Subcutaneous abdominal adipose tissue (tissue), 5 donors: Measurements from ENCODE around the gene C12orf60.
A peak's percentile ranks its signal among the peaks of the same experiment; 100 is the strongest.

Source experiments
- H3K27ac ChIP-seq: one replicate; pipeline ENCODE4 v1.7.0; 2013; ENCODE audit warnings: low read depth, mild to moderate bottlenecking, inconsistent platforms, low read length, moderate library complexity
- H3K27me3 ChIP-seq, 5 donors: one replicate each; pipeline ENCODE4 v1.7.0; 2013; ENCODE audit warnings: low read length in 5 of 5, inconsistent platforms in 1 of 5; ENCODE audit not compliant: control insufficient read depth in 5 of 5, insufficient read depth in 4 of 5
- H3K36me3 ChIP-seq, 5 donors: one replicate each; pipeline ENCODE4 v1.7.0; 2013; ENCODE audit warnings: low read length in 5 of 5; ENCODE audit not compliant: control insufficient read depth in 5 of 5, insufficient read depth in 5 of 5
- H3K4me1 ChIP-seq, 5 donors: one replicate each; pipeline ENCODE4 v1.7.0; 2013; ENCODE audit warnings: low read length in 5 of 5, mild to moderate bottlenecking in 3 of 5, moderate library complexity in 1 of 5; ENCODE audit not compliant: control insufficient read depth in 5 of 5, insufficient read depth in 5 of 5
- H3K4me3 ChIP-seq, 5 donors: one replicate each; pipeline ENCODE4 v1.7.0; 2013; ENCODE audit warnings: low read length in 5 of 5, low read depth in 1 of 5
- H3K9ac ChIP-seq, 5 donors: one replicate each; pipeline ENCODE4 v1.7.0; 2013; ENCODE audit warnings: low read length in 5 of 5, mild to moderate bottlenecking in 4 of 5, moderate library complexity in 3 of 5
- H3K9me3 ChIP-seq, 5 donors: one replicate each; pipeline ENCODE4 v1.7.0; 2013; ENCODE audit warnings: low read length in 5 of 5; ENCODE audit not compliant: control insufficient read depth in 5 of 5
- donor health status: healthy.
- donor health status: healthy.
- donor health status: healthy.
- donor health status: healthy.
- donor health status: healthy.

Gene C12orf60

DNA sequence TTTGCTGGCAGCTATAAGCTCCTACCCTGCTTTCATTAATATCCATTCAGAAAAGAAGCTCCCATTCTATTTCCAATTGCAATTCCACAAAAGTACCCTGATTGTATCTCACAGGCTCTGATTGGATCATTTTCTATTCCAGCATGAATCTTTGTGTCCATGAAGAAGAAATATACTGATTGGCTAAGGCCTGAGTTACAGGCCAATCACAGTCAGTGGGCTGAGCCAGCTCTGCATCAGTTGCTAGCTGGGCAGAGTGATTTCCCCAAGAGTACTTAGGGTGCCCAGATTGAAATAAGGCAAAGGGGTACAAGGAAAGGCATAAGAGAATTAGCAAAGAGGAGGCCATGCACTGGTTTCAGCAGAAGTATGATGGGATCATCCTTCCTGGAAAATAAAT lies 25.4 kb downstream of the C12orf60 start:
- Histone ChIP-seq H3K9me3 (no peaks in the 10 kb centered on the region), H3K27me3 (no peaks in the 10 kb centered on the region), H3K4me3 (no peak overlapping the region)

DNA sequence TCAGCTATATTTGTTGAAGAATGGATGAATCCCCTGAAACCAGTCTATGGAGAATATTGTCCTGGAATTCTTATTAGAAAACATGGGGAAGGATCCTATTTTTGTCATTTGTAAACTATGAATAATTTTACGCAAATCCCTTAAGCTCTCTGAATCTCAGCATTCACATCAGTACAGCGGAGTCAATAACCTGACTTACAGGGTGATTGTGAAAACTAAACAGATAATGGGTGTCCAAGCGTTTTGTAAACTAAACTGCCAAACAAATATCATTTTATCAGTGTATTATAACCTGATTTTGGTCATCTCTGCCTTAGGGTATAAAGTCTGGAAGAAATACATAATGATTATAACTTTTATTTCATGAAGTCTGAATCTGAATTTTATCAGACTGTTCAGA lies 29.9 kb downstream of the C12orf60 start:
- Histone ChIP-seq H3K36me3 (no peaks in the 10 kb centered on the region), H3K9me3 (no peaks in the 10 kb centered on the region), H3K27ac (no peak overlapping the region), H3K4me3 (no peak overlapping the region), H3K4me1 (peaks cover 0 to 14% (median 5%) of the 10 kb centered on the region in 5 donors), H3K27me3 (no peaks in the 10 kb centered on the region), H3K9ac (no peak overlapping the region)

More for the DNA sequence above, 25.4 kb downstream of the C12orf60 start:
- no peaks in the 10 kb centered on the region for H3K36me3 ChIP-seq
- H3K9ac ChIP-seq = no peak overlapping the region
- H3K4me1 ChIP-seq = peaks cover 0 to 6% (median 0%) of the 10 kb centered on the region in 5 donors
- no peak overlapping the region for H3K27ac ChIP-seq

DNA sequence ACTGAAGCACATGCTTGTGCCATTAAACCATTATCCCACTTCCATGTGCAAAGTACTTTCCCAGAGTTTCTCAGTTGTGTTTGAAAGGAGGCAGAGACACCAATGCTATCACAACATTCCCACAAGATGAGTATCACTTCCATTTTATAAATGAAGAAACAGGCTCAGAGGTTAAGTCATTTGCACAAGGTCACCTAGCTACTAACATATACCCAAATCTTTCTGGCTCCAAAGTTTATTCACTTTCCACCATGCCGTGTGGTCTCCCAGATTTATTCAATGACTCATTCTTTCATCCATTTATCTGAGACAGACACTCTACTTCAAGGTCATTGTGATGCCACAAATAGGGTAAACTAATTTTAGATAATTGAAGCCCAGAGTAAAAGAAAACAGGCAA lies 30.5 kb downstream of the C12orf60 start:
- Histone ChIP-seq H3K4me1 (peaks cover 0 to 18% (median 6%) of the 10 kb centered on the region in 5 donors), H3K9ac (no peak overlapping the region), H3K4me3 (no peak overlapping the region), H3K36me3 (no peaks in the 10 kb centered on the region), H3K27me3 (no peaks in the 10 kb centered on the region), H3K27ac (no peak overlapping the region), H3K9me3 (no peaks in the 10 kb centered on the region)

DNA sequence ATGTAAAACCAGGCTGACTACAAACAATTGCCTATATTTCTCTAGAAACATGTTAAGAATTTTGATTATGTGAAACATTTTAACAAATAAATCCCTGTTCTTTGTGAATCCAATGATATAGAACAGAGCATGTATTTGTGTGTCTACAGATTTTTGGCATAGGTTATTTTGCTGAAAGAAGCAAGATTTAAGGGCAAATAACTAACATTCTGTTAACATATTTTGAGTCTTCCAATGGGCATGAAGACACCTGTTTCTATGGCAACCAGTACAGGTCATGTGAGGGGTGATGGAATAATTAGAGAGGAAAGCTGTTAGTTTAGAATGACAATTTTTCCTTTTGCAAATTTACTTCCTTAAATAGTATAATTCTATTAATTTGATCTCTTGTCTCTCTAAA lies 31.0 kb downstream of the C12orf60 start:
- H3K9me3 ChIP-seq = peaks cover 0 to 2% (median 0%) of the 10 kb centered on the region in 5 donors
- H3K9ac ChIP-seq = no peak overlapping the region
- H3K27me3 ChIP-seq = no peaks in the 10 kb centered on the region
- H3K4me1 ChIP-seq = peaks cover 0 to 18% (median 6%) of the 10 kb centered on the region in 5 donors
- H3K27ac ChIP-seq = no peak overlapping the region
- H3K4me3 ChIP-seq = no peak overlapping the region
- no peaks in the 10 kb centered on the region for H3K36me3 ChIP-seq

DNA sequence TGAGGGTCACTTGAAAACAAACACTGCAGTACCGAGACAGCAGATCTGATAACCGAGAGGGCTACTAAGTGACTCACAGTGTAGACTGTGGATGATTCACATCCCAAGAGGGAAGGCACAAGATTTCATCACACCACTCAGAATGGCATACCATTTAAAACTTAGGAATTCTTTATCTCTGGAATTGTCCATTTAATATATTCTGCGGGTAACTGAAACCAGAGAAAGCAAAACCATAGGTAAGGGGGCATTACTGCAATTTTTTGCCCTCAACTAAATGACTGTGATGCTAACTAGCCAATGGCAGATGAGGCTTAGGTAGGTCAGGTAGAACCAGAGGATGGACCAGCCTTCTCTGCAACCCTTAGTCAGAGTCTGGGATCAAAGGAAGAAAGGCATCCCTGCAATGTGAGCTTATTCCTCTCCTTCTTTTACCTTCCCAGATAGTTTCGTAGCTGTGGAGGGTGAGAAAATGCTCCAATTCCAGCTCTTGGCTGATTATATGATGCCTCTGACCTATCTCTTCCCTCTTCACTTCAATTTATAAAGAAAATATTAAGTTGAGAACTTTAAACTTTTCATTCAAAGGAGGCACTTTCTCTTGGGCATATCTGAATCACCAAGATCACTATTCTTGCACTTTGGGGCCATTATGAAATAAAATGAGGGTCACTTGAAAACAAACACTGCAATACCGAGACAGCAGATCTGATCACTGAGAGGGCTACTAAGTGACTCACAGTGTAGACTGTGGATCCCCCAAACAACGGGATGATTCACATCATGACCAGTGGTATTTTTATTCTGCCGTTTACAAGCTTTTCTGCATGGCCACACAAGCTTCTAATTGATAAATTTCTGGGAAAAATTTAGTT lies 33.1 kb downstream of the C12orf60 start:
- Histone ChIP-seq H3K27ac (no peak overlapping the region), H3K4me3 (no peak overlapping the region), H3K27me3 (no peaks in the 10 kb centered on the region), H3K9me3 (peaks cover 0 to 3% (median 0%) of the 10 kb centered on the region in 5 donors), H3K4me1 (peaks cover 2 to 22% (median 9%) of the 10 kb centered on the region in 5 donors), H3K36me3 (no peaks in the 10 kb centered on the region), H3K9ac (no peak overlapping the region)

DNA sequence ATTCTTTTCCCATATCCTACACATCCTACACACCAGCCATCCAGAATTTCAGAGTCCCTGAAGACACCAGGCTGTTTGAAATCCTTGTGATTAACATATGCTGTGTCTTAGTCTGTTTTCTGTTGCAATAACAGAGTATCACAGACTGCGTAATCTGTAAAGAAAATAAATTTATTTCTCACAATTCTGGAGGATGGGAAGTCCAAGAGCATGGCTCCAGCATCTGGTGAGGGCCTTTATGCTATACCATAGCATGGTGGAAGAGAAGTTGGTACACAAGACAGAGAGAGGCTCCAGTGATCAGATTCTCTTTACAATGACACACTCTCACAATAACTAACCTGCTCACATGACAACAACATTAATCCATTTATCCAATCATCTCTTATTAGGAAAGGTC lies 35.8 kb downstream of the C12orf60 start:
- Histone ChIP-seq H3K9me3 (peaks cover 0 to 3% (median 0%) of the 10 kb centered on the region in 5 donors), H3K27ac (no peak overlapping the region), H3K4me1 (peaks cover 7 to 41% (median 28%) of the 10 kb centered on the region in 5 donors), H3K4me3 (no peak overlapping the region), H3K27me3 (no peaks in the 10 kb centered on the region), H3K9ac (no peak overlapping the region), H3K36me3 (no peaks in the 10 kb centered on the region)

DNA sequence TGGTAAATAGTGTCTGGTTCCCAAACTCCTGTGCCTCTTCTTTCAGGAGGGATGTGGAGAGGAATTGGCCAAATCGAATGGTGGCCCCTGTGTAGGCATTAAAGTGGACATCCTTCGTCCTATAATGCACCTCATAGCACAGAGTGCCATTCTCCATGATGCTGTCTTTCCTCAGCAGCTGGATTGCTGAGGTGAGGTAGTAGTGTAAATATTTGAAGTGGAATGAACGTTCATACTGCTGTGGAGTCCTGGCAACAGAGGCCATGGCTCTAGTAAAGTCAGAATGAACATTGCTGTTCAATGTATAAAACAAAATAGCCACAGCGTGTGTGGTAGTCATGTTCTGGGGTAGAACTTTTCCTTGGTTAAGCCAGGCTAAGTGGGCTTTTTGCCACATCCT lies 37.1 kb downstream of the C12orf60 start:
- H3K4me3 ChIP-seq = no peak overlapping the region
- H3K27ac ChIP-seq = no peak overlapping the region

DNA sequence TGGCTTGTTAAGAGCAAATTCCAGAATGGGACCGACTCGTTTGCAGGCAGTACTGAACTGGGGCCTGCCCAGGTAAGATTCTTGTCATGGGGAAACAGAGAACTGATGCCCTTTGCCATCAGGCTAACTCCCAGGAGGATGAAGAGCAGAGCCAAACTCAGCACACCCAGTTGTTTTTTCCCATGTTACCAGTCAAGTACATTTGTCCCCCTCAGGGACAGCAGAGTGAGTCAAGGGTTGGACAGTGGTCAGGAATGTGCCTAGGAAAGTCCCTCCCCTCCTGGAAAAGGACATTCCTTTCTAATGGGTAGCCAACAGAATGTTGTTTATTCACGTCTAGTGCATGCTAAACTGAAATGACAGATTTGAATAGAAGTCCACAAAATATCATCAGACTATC lies 38.3 kb downstream of the C12orf60 start:
- peak overlapping the region in 1 of 5 donors; percentile 35 for H3K9ac ChIP-seq
- H3K27me3 ChIP-seq = no peaks in the 10 kb centered on the region
- peak overlapping the region; percentile 63 for H3K27ac ChIP-seq
- peak overlapping the region in 2 of 5 donors; percentile 6 to 18 for H3K4me3 ChIP-seq
- no peaks in the 10 kb centered on the region for H3K36me3 ChIP-seq
- peaks cover 0 to 3% (median 0%) of the 10 kb centered on the region in 5 donors for H3K9me3 ChIP-seq
- H3K4me1 ChIP-seq = peaks cover 7 to 41% (median 31%) of the 10 kb centered on the region in 5 donors

More for the DNA sequence above, 37.1 kb downstream of the C12orf60 start:
- peaks cover 0 to 3% (median 0%) of the 10 kb centered on the region in 5 donors for H3K9me3 ChIP-seq
- no peak overlapping the region for H3K9ac ChIP-seq
- H3K36me3 ChIP-seq = no peaks in the 10 kb centered on the region
- H3K27me3 ChIP-seq = no peaks in the 10 kb centered on the region
- peaks cover 7 to 41% (median 30%) of the 10 kb centered on the region in 5 donors for H3K4me1 ChIP-seq

DNA sequence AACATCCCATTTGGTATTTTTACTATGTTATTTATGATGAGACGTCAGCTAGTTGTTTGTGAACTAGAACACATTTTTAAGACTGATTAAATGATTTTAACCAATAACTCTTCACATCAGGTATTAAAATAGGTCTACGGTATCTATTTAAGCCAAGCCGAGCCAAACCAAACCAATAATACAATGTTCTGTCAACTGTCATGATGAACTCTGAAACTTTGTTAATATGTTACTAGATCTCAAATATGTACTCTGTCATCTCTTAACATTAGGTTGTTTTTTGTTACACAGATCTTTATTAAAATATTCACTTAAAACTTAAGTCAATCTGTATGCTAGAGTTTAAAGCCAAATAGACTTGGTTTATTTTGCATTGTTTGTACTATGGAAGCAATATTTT lies 38.8 kb downstream of the C12orf60 start:
- Histone ChIP-seq H3K4me1 (peaks cover 7 to 43% (median 37%) of the 10 kb centered on the region in 5 donors), H3K4me3 (no peak overlapping the region), H3K9ac (peak overlapping the region in 1 of 5 donors; percentile 35), H3K27me3 (no peaks in the 10 kb centered on the region), H3K9me3 (peaks cover 0 to 3% (median 0%) of the 10 kb centered on the region in 5 donors), H3K36me3 (no peaks in the 10 kb centered on the region), H3K27ac (peak overlapping the region; percentile 63)

DNA sequence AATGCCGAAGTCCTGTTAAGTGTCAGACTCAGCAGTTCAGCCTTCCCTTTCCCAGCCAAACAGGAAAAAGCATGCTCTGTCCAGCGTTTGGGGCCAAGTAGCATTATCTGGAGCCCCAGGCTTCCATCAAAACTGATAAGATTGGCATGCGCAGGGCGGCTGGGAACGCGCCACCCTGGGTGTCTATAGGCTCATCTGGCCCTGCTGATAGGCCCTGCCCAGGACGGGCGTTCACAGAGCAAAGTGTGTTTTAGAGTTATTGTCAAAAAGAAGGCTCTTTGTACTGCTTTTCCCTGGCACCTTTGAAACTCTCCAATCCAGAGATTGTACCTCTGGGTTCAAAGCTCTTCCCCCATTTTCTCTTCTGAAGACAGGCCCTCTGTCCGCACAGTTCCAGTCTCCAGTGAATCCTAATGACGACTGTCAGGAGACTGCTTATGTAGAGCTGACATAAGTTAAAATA lies 40.0 kb downstream of the C12orf60 start, which contains the start of gene ART4:
Gene ART4, minus strand, starts transcription at position 102 of the 463 bp plus-strand sequence. CDS start 413 bp downstream, outside the sequence.
- Histone ChIP-seq H3K4me1 (peaks cover 9 to 48% (median 39%) of the 10 kb centered on the region in 5 donors), H3K36me3 (no peaks in the 10 kb centered on the region), H3K9ac (no peak within 1 kb of the TSS), H3K27me3 (no peaks in the 10 kb centered on the region), H3K27ac (peak within 1 kb of the TSS; percentile 63), H3K4me3 (no peak within 1 kb of the TSS), H3K9me3 (peaks cover 0 to 3% (median 0%) of the 10 kb centered on the region in 5 donors)
